ENCODE measurements around the gene SH2D2A.

GRCh38 chr1:156813750-156814570, 2.7 kb downstream of the SH2D2A start:
- peak; percentile 71 for TF ChIP-seq CTCF (conservative IDR thresholded peaks at IDR 0.05; ENCODE audit: low read length)
- TF ChIP-seq EZH2phosphoT487 (IDR thresholded peaks at IDR 0.05; ENCODE audit: borderline replicate concordance, low read depth, low read length), result no peak
